DOHH2 (cell line): ENCODE results near the gene LCK.

Experiments used
- H3F3A ChIP-seq: fragments of 200-600 bp; sonication (generic), shearing (Covaris generic); 2 replicates; pipeline ENCODE4 v1.6.0; 2016; ENCODE audit warnings: antibody characterized with exemption, mild to moderate bottlenecking; ENCODE audit not compliant: control insufficient read depth, insufficient read depth
- H3K27ac ChIP-seq: fragments of 200-600 bp; sonication (generic); 2 replicates; pipeline ENCODE4 v1.5.1; 2014; ENCODE audit warnings: low read depth, mild to moderate bottlenecking, low read length, moderate library complexity
- H3K27me3 ChIP-seq: fragments of 200-600 bp; sonication (generic); 2 replicates; pipeline ENCODE4 v1.6.1; 2014; ENCODE audit warnings: mild to moderate bottlenecking, low read length, mixed read lengths; ENCODE audit not compliant: control insufficient read depth
- H3K36me3 ChIP-seq: fragments of 200-600 bp; sonication (generic); 2 replicates; pipeline ENCODE4 v1.6.1; 2014; ENCODE audit warnings: mild to moderate bottlenecking, low read length, moderate library complexity, mixed read lengths; ENCODE audit not compliant: control insufficient read depth
- H3K4me1 ChIP-seq: fragments of 200-600 bp; sonication (generic); 2 replicates; pipeline ENCODE4 v1.6.1; 2014; ENCODE audit warnings: mild to moderate bottlenecking, low read length, mixed read lengths; ENCODE audit not compliant: control insufficient read depth
- H3K4me2 ChIP-seq: fragments of 200-600 bp; sonication (generic); 2 replicates; pipeline ENCODE4 v1.6.0; 2014; ENCODE audit warnings: mild to moderate bottlenecking, low read length, moderate library complexity
- H3K4me3 ChIP-seq: fragments of 200-600 bp; sonication (generic); 2 replicates; pipeline ENCODE4 v1.5.1; 2014; ENCODE audit warnings: mild to moderate bottlenecking, low read length, mixed read lengths
- H3K79me2 ChIP-seq: fragments of 200-600 bp; sonication (generic); 2 replicates; pipeline ENCODE4 v1.6.1; 2014; ENCODE audit warnings: mild to moderate bottlenecking, low read length, mixed read lengths; ENCODE audit not compliant: control insufficient read depth
- H3K9me2 ChIP-seq: fragments of 200-600 bp; sonication (generic); replicated peaks from 2 replicates; pipeline ENCODE4 v1.6.1; 2014; ENCODE audit warnings: mild to moderate bottlenecking, low read length, mixed read lengths; ENCODE audit not compliant: control insufficient read depth
- H3K9me3 ChIP-seq: fragments of 200-600 bp; sonication (generic); 2 replicates; pipeline ENCODE4 v1.6.1; 2014; ENCODE audit warnings: antibody characterized with exemption, low read length, mixed read lengths; ENCODE audit not compliant: control insufficient read depth, insufficient read depth
- H4K20me1 ChIP-seq: fragments of 200-600 bp; sonication (generic); 2 replicates; pipeline ENCODE4 v1.6.0; 2014; ENCODE audit warnings: low read depth, mild to moderate bottlenecking, antibody characterized with exemption, low read length, moderate library complexity; ENCODE audit not compliant: control insufficient read depth, insufficient read depth
- CTCF ChIP-seq: fragments of 200-600 bp; sonication (generic); IDR thresholded peaks from one replicate; pipeline ENCODE4 v1.5.1; 2014; ENCODE audit warnings: antibody characterized with exemption, mild to moderate bottlenecking, low read depth, low read length; ENCODE audit not compliant: poor library complexity, severe bottlenecking
- EZH2phosphoT487 ChIP-seq: fragments of 200-600 bp; sonication (generic); IDR thresholded peaks from 2 replicates; pipeline ENCODE4 v1.6.1; 2017; ENCODE audit warnings: borderline replicate concordance, mild to moderate bottlenecking, antibody characterized with exemption, low read length, moderate library complexity, mixed read lengths

Gene LCK

DNA sequence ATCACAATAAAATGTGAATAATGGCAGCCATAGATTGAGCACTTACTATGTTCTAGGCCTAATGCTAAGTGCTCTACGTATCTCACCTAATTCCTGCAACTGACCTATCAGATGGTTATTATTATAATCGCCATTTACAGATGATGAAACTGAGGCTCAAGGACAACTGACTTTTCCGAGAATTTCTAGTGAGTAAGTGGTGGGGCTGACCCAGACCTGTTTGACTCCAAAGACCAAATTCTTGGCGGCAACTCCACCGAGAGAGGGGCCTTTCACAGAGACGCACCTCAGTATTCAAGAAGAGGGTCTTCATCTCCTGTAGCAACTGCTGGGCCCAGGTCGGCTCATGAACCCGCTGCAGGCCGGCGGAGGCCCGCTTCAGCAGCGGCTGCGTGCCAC lies 29.5 kb upstream of the LCK start:
- Histone ChIP-seq H3K9me2 (no peaks in the 10 kb centered on the region), H3F3A (0 out of 2 replicates have a peak, but pooled peaks cover 2% of the 10 kb centered on the region), H3K36me3 (peaks cover 39% of the 10 kb centered on the region), H3K4me1 (peaks cover 30% of the 10 kb centered on the region), H3K9me3 (no peaks in the 10 kb centered on the region), H3K27ac (0 out of 2 replicates have a peak overlapping the region, but pooled peaks have one; percentile 46), H4K20me1 (no peaks in the 10 kb centered on the region), H3K4me3 (peak overlapping the region; percentile 99), H3K27me3 (no peaks in the 10 kb centered on the region), H3K79me2 (peaks cover 42% of the 10 kb centered on the region), H3K4me2 (peak overlapping the region; percentile 76)
- TF ChIP-seq CTCF: no peak
- no peak for TF ChIP-seq EZH2phosphoT487

DNA sequence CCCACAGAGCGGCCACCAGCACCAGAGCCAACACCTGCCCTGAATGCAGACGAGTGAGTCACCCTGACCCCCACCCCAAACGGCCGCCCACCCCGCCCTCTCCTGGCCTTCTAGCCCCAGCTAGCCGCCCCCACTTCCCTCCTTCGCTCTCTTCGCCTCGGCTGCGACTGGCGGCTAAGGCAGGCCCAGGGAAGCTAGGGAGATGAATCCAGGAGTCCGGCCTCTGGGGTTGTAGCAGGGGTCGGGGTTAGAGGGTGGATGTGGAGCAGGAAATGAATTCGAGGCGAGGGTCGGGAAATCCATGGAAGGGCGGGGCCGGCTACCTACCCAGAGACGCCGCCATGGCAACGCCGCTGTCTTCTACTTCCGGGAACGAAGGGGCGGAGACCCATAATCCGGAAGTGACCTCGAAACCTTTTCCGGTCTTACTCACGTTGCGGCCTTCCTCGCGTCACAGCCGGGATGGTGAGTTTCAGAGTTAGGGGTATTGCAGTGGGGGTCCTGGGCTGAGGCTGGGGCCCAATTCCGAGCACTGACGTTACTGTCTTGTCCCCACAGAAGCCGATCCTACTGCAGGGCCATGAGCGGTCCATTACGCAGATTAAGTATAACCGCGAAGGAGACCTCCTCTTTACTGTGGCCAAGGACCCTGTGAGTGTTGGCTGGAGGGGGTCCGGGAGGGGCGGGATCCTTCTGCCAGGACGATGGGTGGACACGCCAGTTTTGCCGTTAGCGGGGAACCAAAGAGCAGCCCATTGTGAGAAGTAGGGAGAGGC lies 28.9 kb upstream of the LCK start, which contains the start of the genes EIF3I and TMEM234:
Gene EIF3I (plus strand): TSS at position 428 of the 776 bp plus-strand sequence. CDS start 35 bp downstream, at position 463.
Gene TMEM234 (minus strand): TSS at position 374 of the 776 bp plus-strand sequence. CDS start 31 bp downstream, at position 343.
- no peak for TF ChIP-seq CTCF
- TF ChIP-seq EZH2phosphoT487: no peak
- Histone ChIP-seq H3K4me2 (peak within 1 kb of the TSS; percentile 76), H3K9me3 (no peaks in the 10 kb centered on the region), H3K27ac (peak within 1 kb of the TSS; percentile 46), H3K4me1 (peaks cover 30% of the 10 kb centered on the region), H4K20me1 (no peaks in the 10 kb centered on the region), H3K79me2 (peaks cover 42% of the 10 kb centered on the region), H3F3A (0 out of 2 replicates have a peak, but pooled peaks cover 2% of the 10 kb centered on the region), H3K36me3 (peaks cover 38% of the 10 kb centered on the region), H3K9me2 (no peaks in the 10 kb centered on the region), H3K27me3 (no peaks in the 10 kb centered on the region), H3K4me3 (peak within 1 kb of the TSS; percentile 99)

GRCh38 chr1:32223683-32224082 lies 27.4 kb upstream of the LCK start:
- H3K27me3 ChIP-seq: no peaks in the 10 kb centered on the region
- H3K9me3 ChIP-seq: no peaks in the 10 kb centered on the region
- peak overlapping the region; percentile 76 for H3K4me2 ChIP-seq
- 0 out of 2 replicates have a peak, but pooled peaks cover 2% of the 10 kb centered on the region for H3F3A ChIP-seq
- TF ChIP-seq CTCF: no peak
- no peak for TF ChIP-seq EZH2phosphoT487
- peaks cover 30% of the 10 kb centered on the region for H3K4me1 ChIP-seq
- peaks cover 42% of the 10 kb centered on the region for H3K79me2 ChIP-seq
- H4K20me1 ChIP-seq: no peaks in the 10 kb centered on the region
- peaks cover 53% of the 10 kb centered on the region for H3K36me3 ChIP-seq
- H3K4me3 ChIP-seq: peak overlapping the region; percentile 99
- H3K9me2 ChIP-seq: no peaks in the 10 kb centered on the region
- no peak overlapping the region for H3K27ac ChIP-seq
